IMR-90 (cell line): Measurements from ENCODE around the gene PEX14.

Experiments
- BHLHE40 ChIP-seq: fragments of 150-350 bp; IDR thresholded peaks from 2 replicates; pipeline ENCODE4 v1.6.1; 2016; ENCODE audit warnings: mild to moderate bottlenecking, low read depth, low read length
- CEBPB ChIP-seq: IDR thresholded peaks from 2 replicates; pipeline ENCODE4 v1.6.1; 2012; ENCODE audit warnings: low read depth, low read length, improper control_type of control experiment
- CHD1 ChIP-seq: IDR thresholded peaks from 2 replicates; pipeline ENCODE4 v1.6.1; 2012; ENCODE audit warnings: low read depth, low read length, improper control_type of control experiment
- MAFK ChIP-seq: IDR thresholded peaks from 2 replicates; pipeline ENCODE4 v1.6.1; 2012; ENCODE audit warnings: low read depth, low read length, improper control_type of control experiment
- MAZ ChIP-seq: IDR thresholded peaks from 2 replicates; pipeline ENCODE4 v1.6.1; 2012; ENCODE audit warnings: low read depth, mild to moderate bottlenecking, low read length, improper control_type of control experiment, moderate library complexity, borderline replicate concordance
- MXI1 ChIP-seq: IDR thresholded peaks from 2 replicates; pipeline ENCODE4 v1.6.1; 2012; ENCODE audit warnings: low read depth, mild to moderate bottlenecking, low read length, moderate library complexity, borderline replicate concordance
- POLR2A ChIP-seq: IDR thresholded peaks from 2 replicates; pipeline ENCODE4 v1.6.1; 2012; ENCODE audit warnings: mild to moderate bottlenecking, low read depth, low read length
- RAD21 ChIP-seq: IDR thresholded peaks from 2 replicates; pipeline ENCODE4 v1.6.1; 2012; ENCODE audit warnings: low read length, improper control_type of control experiment
- RCOR1 ChIP-seq: IDR thresholded peaks from 2 replicates; pipeline ENCODE4 v1.6.1; 2012; ENCODE audit warnings: mild to moderate bottlenecking, low read length, improper control_type of control experiment; ENCODE audit not compliant: insufficient replicate concordance
- RFX5 ChIP-seq: IDR thresholded peaks from 2 replicates; pipeline ENCODE4 v1.8.0; 2012; ENCODE audit warnings: low read depth, mild to moderate bottlenecking, low read length, moderate library complexity
- SMC3 ChIP-seq: fragments of 150-350 bp; IDR thresholded peaks from 2 replicates; pipeline ENCODE4 v1.6.1; 2016; ENCODE audit warnings: low read depth, mild to moderate bottlenecking, antibody characterized with exemption, low read length, moderate library complexity
- TF ChIP-seq, protein P1 (sequence below): fragments of 150-350 bp; IDR thresholded peaks from 2 replicates; pipeline ENCODE4 v1.6.1; 2016; ENCODE audit warnings: low read depth, mild to moderate bottlenecking, low read length, moderate library complexity, borderline replicate concordance
- TF ChIP-seq, protein P2 (sequence below): conservative IDR thresholded peaks from 2 replicates; pipeline ENCODE4 v1.5.1; 2012; ENCODE audit warnings: mild to moderate bottlenecking, low read depth, low read length, improper control_type of control experiment
- TF ChIP-seq, protein P3 (sequence below): fragments of 150-350 bp; IDR thresholded peaks from 2 replicates; pipeline ENCODE4 v1.6.1; 2017; ENCODE audit warnings: mild to moderate bottlenecking, antibody characterized with exemption, low read length, low read depth

DNA sequence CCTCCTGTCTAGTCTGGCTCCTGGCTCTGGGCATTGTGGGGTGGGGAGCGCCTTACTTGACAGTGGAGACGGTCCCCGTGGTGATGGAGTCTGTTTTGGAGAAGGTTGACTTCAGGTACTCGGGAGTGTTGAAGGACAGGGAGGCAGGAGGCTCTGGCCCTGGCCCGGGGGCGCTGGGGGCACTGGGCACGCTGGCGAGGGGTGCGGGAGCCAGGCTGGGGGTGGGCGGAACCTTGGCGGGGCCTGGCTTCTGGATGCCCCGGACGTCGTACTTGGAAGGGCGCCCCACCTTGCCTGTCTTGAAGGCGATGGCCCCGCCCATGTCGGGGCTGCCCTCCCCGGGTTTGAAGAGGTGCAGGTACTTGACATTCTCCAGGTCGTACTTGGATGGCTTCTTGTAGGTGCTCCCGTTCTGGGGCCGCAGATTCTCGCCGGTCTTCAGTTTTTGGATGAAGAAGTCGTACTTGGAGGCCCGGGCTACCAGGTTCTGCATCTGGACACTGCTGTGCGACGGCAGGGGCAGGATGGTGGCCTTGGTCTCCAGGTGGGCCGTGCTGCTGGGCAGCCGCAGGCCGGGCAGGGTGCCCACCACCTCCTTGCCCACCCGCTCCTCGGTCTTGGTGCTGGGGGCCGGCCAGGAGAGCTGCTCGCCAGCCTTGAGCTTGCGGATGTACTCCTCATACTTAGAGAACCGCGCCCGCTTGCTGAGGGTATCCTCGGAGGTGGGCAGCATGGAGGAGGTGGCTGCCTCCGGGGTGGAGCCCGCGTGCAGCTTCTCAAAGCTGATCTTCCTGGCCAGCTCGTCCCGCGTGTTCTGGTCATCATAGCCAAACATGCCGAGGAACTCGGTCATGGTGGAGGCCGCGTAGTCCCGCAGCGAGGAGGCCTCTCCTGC is 185.1 kb downstream of the PEX14 start:
- TF ChIP-seq, protein P1, sequence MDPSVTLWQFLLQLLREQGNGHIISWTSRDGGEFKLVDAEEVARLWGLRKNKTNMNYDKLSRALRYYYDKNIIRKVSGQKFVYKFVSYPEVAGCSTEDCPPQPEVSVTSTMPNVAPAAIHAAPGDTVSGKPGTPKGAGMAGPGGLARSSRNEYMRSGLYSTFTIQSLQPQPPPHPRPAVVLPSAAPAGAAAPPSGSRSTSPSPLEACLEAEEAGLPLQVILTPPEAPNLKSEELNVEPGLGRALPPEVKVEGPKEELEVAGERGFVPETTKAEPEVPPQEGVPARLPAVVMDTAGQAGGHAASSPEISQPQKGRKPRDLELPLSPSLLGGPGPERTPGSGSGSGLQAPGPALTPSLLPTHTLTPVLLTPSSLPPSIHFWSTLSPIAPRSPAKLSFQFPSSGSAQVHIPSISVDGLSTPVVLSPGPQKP, result no peak
- TF ChIP-seq, protein P2, sequence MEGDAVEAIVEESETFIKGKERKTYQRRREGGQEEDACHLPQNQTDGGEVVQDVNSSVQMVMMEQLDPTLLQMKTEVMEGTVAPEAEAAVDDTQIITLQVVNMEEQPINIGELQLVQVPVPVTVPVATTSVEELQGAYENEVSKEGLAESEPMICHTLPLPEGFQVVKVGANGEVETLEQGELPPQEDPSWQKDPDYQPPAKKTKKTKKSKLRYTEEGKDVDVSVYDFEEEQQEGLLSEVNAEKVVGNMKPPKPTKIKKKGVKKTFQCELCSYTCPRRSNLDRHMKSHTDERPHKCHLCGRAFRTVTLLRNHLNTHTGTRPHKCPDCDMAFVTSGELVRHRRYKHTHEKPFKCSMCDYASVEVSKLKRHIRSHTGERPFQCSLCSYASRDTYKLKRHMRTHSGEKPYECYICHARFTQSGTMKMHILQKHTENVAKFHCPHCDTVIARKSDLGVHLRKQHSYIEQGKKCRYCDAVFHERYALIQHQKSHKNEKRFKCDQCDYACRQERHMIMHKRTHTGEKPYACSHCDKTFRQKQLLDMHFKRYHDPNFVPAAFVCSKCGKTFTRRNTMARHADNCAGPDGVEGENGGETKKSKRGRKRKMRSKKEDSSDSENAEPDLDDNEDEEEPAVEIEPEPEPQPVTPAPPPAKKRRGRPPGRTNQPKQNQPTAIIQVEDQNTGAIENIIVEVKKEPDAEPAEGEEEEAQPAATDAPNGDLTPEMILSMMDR, result no peak
- TF ChIP-seq MAZ (no peak), MXI1 (no peak), RCOR1 (no peak), BHLHE40 (no peak), POLR2A (no peak), SMC3 (no peak), MAFK (no peak), CEBPB (no peak), RAD21 (no peak), CHD1 (no peak), RFX5 (no peak)
- TF ChIP-seq, protein P3, sequence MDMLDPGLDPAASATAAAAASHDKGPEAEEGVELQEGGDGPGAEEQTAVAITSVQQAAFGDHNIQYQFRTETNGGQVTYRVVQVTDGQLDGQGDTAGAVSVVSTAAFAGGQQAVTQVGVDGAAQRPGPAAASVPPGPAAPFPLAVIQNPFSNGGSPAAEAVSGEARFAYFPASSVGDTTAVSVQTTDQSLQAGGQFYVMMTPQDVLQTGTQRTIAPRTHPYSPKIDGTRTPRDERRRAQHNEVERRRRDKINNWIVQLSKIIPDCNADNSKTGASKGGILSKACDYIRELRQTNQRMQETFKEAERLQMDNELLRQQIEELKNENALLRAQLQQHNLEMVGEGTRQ, result no peak
